GM20431 (cell line): ENCODE measurements around the gene HOXD10.

Experiments used
- in situ Hi-C: fragments of 300-500 bp; cut with MseI, MboI; formaldehyde crosslinking; loops from one replicate; pipeline ENCODE4 v1.15.0; 2020; ENCODE audit warnings: low sequenced_read_pairs; ENCODE audit not compliant: unreplicated experiment

Gene HOXD10

DNA sequence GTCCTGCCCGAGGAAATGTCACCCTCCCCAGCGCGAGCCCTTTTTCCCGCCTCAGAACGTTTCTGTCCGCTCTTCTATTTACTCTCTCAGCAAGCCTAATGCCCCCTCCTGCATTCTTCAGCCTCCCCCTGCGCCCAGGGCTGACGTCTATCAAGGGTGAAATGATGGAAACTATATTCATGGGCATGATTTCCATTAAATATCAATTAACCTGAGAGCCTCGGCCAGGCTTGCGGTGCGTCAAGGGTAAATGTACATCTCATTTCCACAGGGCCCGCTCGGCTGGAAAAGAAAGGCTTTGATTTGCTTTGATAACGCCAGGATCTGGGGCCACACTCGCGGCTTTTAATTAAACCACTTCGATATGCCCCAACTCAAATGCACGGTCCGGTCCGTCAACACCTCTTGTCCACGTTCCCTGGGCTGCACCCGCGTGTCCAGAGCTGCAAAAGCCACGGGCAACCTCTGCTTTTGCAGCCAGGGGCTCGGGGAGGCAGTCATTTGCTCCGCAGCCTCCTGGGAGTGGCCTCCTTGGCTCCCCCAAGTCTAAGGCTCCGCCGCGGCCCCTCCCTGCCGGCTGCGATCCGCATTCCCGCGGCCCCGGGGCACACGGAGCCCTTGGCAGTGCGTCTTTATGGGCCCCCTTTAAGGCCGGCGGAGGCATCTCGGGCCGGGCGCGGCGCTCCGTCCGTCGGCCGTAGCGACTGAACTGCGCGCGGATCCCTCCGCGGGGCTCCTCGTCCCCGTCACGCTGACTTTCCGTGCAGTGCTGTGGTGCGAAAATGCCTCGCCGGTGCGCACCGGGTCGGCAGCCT is 12.6 kb downstream of the HOXD10 start, which contains the start of gene HOXD8:
TSS of gene HOXD8 (plus strand) at position 724 of the 815 bp plus-strand sequence. CDS start 662 bp downstream, outside the sequence.
- in situ Hi-C loops: loop anchor here (10.0 to 25.0 kb wide), 3 partner anchors 433 to 1008 kb away; no protein-coding TSS in a partner anchor

DNA sequence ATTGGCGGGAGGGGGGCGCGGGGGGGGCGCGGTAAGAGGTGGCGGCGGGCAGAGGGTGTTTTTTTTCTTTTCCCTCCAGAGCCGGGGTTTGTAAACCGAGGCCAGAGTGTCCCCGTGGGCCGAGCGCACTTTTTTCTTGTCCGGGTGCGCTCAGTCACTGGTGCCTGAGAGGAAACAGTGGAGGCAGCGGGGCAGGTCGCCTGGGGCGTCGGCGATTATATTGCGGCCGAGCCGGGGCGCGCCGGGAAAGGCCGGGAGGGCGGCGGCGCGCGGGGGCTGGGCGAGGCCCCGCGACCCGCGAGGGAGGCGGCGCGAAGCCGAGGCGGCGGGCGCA is 13.2 kb downstream of the HOXD10 start:
- in situ Hi-C loops: loop anchor here (10.0 to 25.0 kb wide), 3 partner anchors 433 to 1008 kb away; no protein-coding TSS in a partner anchor

DNA sequence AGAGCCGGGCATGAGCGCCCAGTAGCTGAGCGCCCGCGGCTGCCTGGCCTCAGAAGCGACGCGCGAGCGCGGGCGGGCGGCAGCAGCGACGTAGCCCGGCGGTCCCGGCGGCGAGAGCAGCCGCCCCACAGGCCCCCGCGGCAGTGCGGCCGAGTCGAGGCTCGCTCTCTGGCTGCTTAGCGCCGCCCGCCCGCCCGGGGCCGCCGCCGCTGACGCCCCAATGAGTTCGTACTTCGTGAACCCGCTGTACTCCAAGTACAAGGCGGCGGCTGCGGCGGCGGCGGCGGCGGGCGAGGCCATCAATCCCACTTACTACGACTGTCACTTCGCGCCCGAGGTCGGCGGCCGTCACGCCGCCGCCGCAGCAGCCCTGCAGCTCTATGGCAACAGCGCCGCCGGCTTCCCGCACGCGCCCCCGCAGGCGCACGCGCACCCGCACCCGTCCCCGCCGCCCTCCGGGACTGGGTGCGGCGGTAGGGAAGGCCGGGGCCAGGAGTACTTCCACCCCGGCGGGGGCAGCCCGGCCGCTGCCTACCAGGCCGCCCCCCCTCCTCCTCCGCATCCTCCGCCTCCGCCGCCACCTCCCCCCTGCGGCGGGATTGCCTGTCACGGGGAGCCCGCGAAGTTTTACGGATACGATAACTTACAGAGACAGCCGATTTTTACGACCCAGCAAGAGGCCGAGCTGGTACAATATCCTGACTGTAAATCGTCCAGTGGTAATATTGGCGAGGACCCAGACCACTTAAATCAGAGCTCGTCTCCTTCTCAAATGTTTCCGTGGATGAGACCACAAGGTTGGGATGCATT is 13.8 kb downstream of the HOXD10 start:
- in situ Hi-C loops: loop anchor here (25.0 kb wide), 2 partner anchors 432 to 1007 kb away; no protein-coding TSS in a partner anchor

DNA sequence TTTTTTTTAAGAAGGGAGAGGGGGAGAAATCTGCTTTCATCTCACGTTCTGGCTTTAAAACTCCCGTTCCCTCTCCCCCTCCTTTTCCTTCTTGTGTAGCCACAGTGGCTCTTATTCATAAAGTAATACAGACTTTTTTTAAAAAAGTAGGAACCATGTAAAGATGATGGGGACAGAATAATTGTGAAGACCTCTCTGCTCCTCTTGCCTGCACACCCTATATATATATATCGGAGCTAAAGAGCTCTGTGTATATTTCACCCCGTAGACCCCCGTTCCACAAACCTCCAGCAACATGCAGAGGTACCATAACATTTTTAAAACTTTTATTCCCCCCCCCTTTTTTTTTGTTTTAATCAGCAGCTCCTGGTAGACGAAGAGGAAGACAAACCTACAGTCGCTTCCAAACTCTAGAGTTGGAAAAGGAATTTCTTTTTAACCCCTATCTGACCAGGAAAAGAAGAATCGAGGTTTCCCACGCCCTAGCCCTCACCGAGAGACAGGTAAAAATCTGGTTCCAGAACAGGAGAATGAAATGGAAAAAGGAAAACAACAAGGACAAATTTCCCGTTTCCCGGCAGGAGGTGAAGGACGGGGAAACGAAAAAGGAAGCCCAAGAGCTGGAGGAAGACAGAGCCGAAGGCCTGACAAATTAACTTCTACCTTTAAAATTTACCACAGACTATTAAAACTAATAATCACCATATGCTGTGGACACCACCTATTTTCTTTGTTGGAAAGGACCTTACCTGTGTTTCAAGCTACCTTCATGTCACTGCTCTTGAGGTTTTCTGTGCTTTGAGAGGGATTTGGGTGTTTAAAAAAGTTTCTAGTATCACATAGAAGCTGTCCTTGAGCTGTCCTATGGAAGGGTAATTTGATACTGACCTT is 14.6 kb downstream of the HOXD10 start:
- in situ Hi-C loops: loop anchor here (25.0 kb wide), 2 partner anchors 431 to 1006 kb away; no protein-coding TSS in a partner anchor

DNA sequence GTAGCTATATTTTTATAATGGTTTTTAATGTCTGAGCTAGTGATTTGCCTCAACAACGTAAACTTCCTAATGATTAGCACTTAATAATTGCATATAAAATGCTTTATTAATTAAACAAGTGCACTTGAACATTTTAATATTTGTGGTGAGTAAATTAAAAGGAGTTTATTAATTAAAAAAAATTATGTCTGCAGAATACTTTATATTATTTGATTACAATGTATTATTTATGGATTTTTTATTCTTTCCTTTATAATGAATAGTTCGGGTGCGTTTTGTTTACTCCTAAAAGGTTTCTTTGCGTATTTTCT is 15.2 kb downstream of the HOXD10 start:
- in situ Hi-C loops: loop anchor here (25.0 kb wide), 2 partner anchors 430 to 1005 kb away; no protein-coding TSS in a partner anchor

DNA sequence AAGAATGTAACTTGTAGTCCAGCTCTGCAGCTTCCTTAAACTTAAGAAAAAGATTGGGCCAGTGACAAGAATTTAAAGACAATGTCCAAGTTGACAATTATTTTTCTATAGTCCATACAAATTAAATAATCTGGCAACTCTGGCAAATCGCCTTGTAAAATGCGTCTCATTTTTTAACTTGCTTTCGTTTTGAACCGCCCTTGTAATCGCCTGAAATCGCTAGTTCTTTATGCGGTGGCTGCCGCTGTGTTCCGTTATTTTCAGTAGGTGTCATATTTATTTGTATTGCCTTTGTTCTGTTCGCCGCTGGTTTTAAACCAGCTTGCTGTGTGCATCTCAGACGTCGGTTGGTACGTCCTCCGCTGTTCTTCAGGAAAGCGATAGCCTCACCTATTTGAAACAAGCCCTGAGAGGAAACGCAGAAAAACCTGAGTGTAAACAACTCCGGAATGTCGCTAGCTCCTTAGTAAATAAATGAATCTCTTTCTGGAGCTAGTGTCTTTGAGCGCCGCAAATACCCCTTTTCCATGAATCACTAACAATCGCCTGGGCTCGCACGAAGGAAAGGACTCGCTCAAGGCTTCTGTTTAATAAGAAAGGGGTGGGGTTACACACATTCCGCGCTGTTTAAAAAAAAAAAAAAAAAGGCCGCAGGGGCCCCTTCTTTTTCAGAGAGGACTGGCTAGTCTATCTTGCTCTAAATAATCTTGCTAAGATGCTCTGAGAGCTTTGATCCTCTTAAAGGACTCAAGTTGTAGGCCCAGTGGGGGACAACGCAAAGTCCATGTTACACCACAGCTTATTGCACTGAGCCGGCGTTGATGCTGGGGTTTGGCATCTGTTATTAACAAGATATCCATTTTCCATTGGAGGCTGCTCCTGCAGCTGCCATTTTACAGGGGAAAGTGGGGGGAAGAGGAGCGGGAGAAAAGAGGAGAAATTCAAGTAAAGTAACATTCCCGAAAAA is 15.9 kb downstream of the HOXD10 start:
- in situ Hi-C loops: loop anchor here (25.0 kb wide), 2 partner anchors 430 to 1005 kb away; no protein-coding TSS in a partner anchor

DNA sequence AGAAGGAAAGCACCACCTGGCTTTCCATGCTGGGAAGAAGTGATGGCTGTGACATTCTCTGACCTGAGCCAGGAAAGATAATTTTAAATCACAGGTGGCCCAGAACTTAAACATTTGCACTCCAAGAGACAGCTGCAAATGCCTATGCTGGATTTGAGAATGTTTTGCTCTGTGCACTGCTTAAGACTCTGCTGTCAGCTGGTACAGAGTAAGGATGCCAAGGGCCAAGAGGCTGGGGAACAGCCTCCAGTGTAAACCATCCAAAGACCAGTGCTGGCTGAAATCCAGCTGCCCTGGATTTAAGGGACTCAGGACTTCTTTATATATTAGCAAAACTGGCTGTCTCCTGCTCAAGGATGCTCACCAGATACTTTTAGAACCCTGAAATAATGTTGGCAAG is 16.8 kb downstream of the HOXD10 start:
- in situ Hi-C loops: loop anchor here (25.0 kb wide), 2 partner anchors 429 to 1004 kb away; no protein-coding TSS in a partner anchor

DNA sequence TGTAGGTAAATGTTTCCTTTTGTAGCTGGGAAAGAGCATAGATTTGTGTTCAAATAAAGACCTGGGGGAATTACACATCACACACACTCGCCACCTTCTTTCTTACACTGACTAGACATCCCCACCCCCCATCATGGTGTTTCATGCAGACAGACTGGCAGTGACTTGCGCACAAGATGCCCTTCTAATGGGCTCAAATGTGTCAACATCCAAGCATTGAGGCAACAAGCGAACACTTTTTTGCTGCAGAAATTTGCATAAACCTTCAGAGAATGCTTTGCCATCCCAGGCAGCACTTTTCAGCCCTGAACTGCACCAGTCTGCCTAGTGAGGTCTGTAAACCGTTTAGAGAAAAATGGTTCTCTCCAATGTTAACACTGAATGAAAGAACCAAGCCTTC is 17.5 kb downstream of the HOXD10 start:
- in situ Hi-C loops: loop anchor here (25.0 kb wide), 2 partner anchors 428 to 1003 kb away; no protein-coding TSS in a partner anchor

DNA sequence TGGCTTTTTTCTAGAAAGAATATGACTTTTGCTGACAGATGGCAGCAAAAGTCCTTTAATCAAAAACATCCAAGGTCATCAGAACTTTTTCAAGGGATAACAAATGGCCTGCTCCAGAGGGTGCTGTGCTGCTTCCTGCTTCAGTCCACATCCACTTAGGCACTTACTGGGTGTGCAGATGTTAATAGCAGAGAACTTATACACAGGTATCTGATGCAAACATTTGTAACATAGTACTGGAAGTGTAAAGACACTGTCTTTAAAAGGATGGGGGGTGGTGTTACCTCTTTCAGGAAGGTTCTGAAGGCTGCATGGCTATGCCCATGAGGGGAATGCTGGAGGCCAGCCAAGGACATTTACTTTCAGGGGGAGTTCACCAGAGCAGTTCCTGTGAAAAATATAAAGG is 18.5 kb downstream of the HOXD10 start:
- in situ Hi-C loops: loop anchor here (25.0 kb wide), 2 partner anchors 427 to 1002 kb away; no protein-coding TSS in a partner anchor

DNA sequence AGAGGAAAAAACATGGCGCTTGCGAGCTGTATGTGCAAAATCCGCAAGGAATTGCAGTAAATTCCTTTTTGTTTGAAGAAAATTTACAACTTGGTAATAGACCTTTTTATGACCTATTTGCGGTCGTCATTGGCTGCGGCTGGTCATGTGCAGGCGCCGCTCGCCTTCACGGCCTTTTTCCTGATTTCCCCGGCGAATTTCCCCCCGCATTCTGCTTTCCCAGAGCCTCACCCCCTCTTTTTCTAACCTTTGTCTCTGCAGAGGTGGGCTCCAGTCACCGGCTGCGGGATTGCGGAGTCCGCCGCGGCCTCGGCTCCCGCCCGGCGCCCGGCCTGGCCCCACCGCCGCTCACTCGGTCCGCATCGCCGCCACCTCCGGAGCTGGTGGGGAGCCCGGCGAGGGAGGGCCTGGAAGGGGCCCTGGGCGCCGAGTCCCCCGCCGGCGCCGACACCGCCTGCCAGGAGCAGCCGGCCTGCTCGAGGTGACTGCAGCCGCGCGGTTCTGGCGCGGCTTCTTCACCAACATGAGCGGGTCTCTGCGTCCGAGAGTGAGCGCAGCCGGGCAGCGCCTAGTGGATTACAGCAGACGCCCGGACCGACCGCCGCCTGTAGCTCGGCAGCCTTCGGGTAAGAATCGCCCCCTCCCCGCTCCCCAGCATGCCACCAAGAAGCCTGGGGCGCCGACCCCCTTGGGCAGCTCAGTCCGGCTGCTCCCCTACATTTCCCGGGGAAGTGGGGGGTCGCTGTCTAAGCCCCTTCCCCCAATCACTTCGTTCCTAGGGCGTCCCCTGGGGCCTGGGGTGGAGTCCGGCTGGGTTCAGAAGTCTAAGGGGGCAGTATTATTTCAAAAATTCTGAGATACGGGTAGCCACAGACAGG is 20.0 kb downstream of the HOXD10 start:
- in situ Hi-C loops: loop anchor here (25.0 kb wide), 2 partner anchors 426 to 1001 kb away; no protein-coding TSS in a partner anchor

DNA sequence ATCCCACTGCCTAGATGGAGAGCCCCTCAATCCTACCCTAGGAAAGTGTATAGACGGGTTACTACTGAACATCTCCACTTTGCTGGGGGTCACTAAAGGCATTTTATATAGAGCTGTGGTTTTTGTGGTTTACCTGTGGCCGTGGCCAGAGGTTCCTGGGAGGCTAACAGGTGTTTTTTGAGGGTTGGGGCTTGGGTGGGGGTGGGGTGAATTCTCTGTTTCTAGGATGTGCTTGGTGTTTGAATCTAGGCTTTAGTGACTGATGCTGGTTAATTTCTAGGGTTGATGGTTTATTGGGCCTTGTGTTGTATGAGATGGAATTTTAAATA is 20.6 kb downstream of the HOXD10 start:
- in situ Hi-C loops: loop anchor here (25.0 kb wide), 2 partner anchors 425 to 1000 kb away; no protein-coding TSS in a partner anchor

DNA sequence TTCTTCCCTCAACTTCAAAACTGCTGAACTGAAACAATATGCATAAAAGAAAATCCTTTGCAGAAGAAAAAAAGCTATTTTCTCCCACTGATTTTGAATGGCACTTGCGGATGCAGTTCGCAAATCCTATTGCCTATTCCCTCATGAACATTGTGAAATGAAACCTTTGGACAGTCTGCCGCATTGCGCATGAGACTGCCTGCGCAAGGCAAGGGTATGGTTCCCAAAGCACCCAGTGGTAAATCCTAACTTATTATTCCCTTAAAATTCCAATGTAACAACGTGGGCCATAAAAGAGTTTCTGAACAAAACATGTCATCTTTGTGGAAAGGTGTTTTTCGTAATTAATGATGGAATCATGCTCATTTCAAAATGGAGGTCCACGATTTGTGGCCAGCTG is 21.3 kb downstream of the HOXD10 start:
- in situ Hi-C loops: loop anchor here (25.0 kb wide), 2 partner anchors 424 to 999 kb away; no protein-coding TSS in a partner anchor

DNA sequence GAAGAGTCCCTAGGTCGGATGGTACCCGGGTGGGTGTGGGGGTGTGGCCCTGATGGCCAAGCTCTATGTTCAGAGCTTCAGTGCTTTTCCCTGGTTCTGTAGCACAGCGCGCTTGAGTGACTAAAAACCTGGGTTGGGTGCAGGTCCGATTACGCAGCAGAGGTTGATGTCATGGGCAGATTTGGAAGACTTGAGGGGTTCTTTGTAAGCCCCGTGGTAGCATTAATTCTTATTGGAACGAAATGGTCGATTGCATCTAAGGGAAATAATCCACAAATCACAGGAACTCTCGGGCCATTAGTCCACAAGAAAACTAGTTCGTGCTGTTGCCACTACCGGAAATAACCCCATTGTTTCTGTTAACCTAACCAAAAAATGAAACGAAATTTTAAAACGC is 21.9 kb downstream of the HOXD10 start:
- in situ Hi-C loops: loop anchor here (25.0 kb wide), 2 partner anchors 424 to 999 kb away; no protein-coding TSS in a partner anchor

DNA sequence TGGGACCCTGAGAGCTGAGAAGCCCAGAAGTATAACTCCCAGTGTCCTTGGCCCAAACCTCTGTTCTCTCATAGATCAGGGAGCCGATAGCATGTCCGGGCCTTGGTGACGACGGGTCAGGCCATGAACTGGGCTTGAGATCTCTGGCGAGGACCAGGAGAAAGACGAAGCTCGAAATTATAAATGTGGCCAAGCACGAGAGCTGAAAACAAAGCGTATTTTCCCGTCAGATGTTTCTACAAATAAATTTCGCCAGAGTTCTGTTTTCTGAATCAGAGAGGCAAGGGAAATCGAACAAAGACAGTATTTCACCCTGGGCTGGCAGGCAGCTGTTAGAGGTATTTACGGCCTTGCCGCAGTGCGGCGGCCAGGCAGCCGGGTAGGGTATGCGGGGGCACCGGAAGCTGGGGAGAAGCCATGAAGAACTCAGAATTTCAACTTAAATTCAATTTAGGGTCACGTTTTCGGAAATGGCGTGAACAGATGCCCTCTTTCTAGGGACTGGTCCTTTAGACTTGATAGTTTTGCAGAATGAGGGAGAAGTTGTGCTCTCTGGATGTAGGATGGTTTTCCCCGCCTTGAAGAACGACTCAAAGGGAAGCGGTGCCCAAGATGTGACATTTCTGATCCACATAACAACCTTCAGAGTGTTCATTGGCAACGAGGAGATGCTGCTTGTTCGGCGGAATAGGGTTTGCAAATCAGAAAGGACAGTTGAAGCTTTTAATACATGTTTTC is 22.5 kb downstream of the HOXD10 start:
- in situ Hi-C loops: loop anchor here (25.0 kb wide), 2 partner anchors 423 to 998 kb away; no protein-coding TSS in a partner anchor

DNA sequence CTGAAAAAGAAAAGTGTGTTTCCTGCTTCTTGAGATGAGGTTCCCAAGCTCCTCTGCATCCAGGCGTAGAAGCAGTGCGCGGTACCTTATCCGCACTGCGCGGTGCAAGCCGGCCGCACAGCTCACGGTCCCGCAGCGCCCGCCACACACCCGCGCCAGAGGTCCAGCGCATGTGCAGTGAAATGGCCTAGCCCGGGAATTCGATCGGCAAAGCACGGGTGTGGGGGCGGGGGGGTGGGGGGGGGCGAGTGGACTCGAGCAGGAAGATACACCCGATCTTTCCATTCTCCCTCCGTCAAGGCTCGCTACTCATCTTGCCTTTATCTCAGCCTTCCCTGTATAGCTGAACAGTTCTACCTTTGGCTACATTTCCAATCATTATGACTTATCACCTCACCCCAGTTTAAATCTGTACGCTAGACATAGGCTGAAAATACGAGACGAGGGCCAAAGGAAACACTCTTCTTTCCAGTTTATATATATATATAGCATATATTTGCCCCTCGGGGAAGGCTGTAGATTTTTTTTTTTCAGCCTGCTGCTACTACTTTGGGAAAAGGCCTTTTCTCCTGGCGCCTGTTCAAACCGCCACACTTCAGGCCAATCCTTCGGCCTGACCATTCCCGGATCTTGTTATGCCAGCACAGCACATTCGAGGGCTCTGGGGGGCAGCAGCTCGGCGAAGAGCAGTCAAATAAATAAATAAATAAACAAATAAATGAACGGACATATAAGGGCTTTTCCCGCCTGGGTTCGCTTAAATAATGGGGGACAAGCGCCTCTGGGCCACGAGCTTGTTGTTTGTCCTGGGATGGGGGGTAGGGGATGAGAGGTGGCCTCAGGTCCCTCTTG is 23.3 kb downstream of the HOXD10 start:
- in situ Hi-C loops: loop anchor here (10.0 to 25.0 kb wide), 3 partner anchors 315 to 997 kb away; no protein-coding TSS in a partner anchor
